ENCODE data around the gene AMOTL2. TPM values are rescaled to one million over a fixed set of nuclear protein-coding genes. Genes with fewer than 3 reads are reported as not detected.

Gene AMOTL2
- total RNA-seq, 2 donors from 2014 or later, result not detected

DNA sequence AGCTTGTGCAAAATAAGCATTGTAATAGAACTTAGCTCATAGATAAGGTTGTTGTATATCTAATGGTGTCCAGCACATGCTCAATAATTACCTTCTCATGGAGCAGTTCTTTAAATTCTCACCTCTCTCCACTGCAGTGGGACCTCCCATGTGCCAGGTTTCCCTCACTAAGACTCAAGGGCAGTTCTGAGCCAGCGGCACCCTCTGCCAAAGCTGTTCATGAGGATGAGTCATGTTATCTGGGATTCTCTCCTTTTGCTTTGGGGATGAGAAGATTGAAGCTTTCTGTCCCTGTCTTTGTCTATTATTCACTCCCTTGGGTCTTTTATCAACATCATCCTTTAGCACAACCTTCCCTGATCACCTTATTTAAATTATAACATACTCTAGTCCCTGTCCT is 15.6 kb upstream of the AMOTL2 start:
- Mint-ChIP-seq H3K9me3 (no peaks in the 10 kb centered on the region), H3K27ac (no peak overlapping the region), H3K4me3 (no peak overlapping the region), H3K4me1 (ENCODE audit: low read depth in 2 of 2) (no peaks in the 10 kb centered on the region), H3K36me3 (no peaks in the 10 kb centered on the region), H3K27me3 (peaks cover 21 to 55% of the 10 kb centered on the region in 2 donors)
- ATAC-seq (no peak), DNase-seq (ENCODE audit: low spot score) (no peak)

DNA sequence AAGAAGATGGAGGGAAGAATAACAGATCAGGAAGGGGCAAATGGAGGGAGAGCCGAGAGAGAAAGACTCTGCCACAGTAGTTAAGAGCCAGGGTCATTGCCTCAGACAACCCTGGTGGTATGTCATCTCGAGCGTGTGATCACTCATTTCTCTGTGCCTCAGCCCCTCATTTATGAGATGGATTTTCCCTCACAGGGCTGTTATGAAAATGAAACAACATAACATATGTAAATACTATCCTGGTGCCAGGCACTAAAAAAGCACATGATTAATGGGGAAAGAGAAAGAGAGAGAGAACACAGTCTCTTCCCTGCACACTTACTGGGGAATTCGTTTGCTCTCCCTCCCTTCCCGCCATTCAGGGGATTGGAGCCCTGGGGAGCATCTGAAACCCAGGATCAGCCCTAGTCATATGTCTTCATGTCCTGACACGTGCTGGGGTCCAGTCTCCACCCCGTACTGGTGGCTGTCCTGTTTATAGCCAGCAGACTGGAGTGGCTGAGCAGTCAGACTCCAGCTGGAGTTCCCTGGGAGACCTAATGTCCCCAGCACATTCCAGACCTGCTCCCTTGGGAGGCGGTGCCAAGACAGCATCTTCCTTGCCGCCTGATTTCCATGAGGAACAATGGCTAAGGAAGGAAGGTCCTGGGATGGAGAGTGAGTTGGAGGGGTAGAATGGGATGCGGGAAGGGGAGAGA is 14.7 kb upstream of the AMOTL2 start:
- Mint-ChIP-seq H3K4me3 (no peak overlapping the region), H3K4me1 (ENCODE audit: low read depth in 2 of 2) (no peaks in the 10 kb centered on the region), H3K27me3 (peaks cover 21 to 51% of the 10 kb centered on the region in 2 donors), H3K27ac (no peak overlapping the region), H3K36me3 (no peaks in the 10 kb centered on the region), H3K9me3 (no peaks in the 10 kb centered on the region)
- peak in 1 of 2 donors; percentile 43 for ATAC-seq
- DNase-seq (ENCODE audit: low spot score), result no peak

- H3K4me1 Mint-ChIP-seq (ENCODE audit: low read depth in 2 of 2), result no peaks in the 10 kb centered on the region
- peaks cover 21 to 46% of the 10 kb centered on the region in 2 donors for H3K27me3 Mint-ChIP-seq
- ATAC-seq (no peak), DNase-seq (ENCODE audit: low spot score) (no peak)
- no peak overlapping the region for H3K27ac Mint-ChIP-seq
- H3K9me3 Mint-ChIP-seq, result no peaks in the 10 kb centered on the region
- no peak overlapping the region for H3K4me3 Mint-ChIP-seq
- H3K36me3 Mint-ChIP-seq, result no peaks in the 10 kb centered on the region
Measured at GRCh38 chr3:134388292-134388691, 14.0 kb upstream of the AMOTL2 start.

DNA sequence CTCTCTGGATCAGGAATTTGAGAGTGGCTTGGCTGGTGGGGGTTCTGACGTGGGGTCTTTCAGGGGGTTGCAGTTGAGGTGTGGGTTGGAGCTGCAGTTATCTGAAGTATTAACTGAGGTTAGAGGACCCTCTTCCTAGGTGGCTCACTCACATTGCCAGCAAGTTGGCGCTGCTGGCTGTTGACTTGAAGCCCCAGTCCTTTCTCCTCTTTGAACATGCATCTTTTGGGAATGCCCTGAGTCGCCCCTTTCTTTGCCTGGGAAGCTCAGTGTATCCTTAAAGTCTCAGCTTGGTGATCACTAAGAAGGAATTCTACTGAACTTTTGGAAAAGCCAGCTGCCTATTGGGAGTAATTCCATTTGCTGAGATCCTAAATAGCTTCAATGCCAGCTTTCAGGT is 13.0 kb upstream of the AMOTL2 start:
- no peaks in the 10 kb centered on the region for H3K9me3 Mint-ChIP-seq
- ATAC-seq, result no peak
- H3K4me3 Mint-ChIP-seq, result no peak overlapping the region
- H3K4me1 Mint-ChIP-seq (ENCODE audit: low read depth in 2 of 2), result no peaks in the 10 kb centered on the region
- no peak overlapping the region for H3K27ac Mint-ChIP-seq
- peaks cover 23 to 41% of the 10 kb centered on the region in 2 donors for H3K27me3 Mint-ChIP-seq
- H3K36me3 Mint-ChIP-seq, result no peaks in the 10 kb centered on the region
- no peak for DNase-seq (ENCODE audit: low spot score)

DNA sequence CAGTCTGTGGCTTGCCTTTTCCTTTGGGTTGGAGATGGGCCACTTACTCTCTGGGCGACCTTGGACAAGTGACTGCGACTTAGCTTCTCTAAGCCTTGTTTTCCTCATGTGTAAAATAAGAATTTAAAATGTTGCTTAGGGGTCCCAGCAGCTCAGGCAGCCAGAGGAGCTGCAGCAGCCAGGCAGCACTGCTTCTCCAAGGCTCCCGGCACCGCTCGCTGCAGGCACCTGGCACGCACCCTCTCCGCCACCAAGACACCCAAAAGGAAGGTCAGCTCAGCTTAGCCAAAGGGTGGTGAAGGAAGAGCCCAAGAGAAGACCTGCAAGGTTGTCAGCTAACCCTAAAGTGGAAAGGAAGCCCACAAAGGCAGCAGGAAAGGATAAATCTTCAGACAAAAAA is 10.7 kb upstream of the AMOTL2 start:
- H3K4me3 Mint-ChIP-seq, result no peak overlapping the region
- H3K27me3 Mint-ChIP-seq, result peaks cover 28 to 35% of the 10 kb centered on the region in 2 donors
- no peaks in the 10 kb centered on the region for H3K4me1 Mint-ChIP-seq (ENCODE audit: low read depth in 2 of 2)
- H3K36me3 Mint-ChIP-seq, result no peaks in the 10 kb centered on the region
- DNase-seq (ENCODE audit: low spot score), result peak; percentile 20
- H3K27ac Mint-ChIP-seq, result no peak overlapping the region
- ATAC-seq, result no peak
- no peaks in the 10 kb centered on the region for H3K9me3 Mint-ChIP-seq

GRCh38 chr3:134381831-134382442 is 7.7 kb upstream of the AMOTL2 start:
- ATAC-seq, result peak in 1 of 2 donors; percentile 52
- DNase-seq (ENCODE audit: low spot score), result peak; percentile 45
- Mint-ChIP-seq H3K27ac (no peak overlapping the region), H3K36me3 (no peaks in the 10 kb centered on the region), H3K27me3 (peaks cover 23 to 36% of the 10 kb centered on the region in 2 donors), H3K4me3 (no peak overlapping the region), H3K4me1 (ENCODE audit: low read depth in 2 of 2) (no peaks in the 10 kb centered on the region), H3K9me3 (no peaks in the 10 kb centered on the region)

GRCh38 chr3:134381076-134381475 is 6.8 kb upstream of the AMOTL2 start:
- no peak for DNase-seq (ENCODE audit: low spot score)
- no peak overlapping the region for H3K27ac Mint-ChIP-seq
- no peaks in the 10 kb centered on the region for H3K9me3 Mint-ChIP-seq
- H3K4me1 Mint-ChIP-seq (ENCODE audit: low read depth in 2 of 2), result no peaks in the 10 kb centered on the region
- H3K4me3 Mint-ChIP-seq, result no peak overlapping the region
- no peak for ATAC-seq
- H3K36me3 Mint-ChIP-seq, result no peaks in the 10 kb centered on the region
- peaks cover 25 to 37% of the 10 kb centered on the region in 2 donors for H3K27me3 Mint-ChIP-seq

- no peak for ATAC-seq
- Mint-ChIP-seq H3K9me3 (no peaks in the 10 kb centered on the region), H3K4me3 (no peak overlapping the region), H3K4me1 (ENCODE audit: low read depth in 2 of 2) (peaks cover 0 to 2% of the 10 kb centered on the region in 2 donors), H3K36me3 (no peaks in the 10 kb centered on the region), H3K27me3 (peaks cover 34 to 46% of the 10 kb centered on the region in 2 donors), H3K27ac (no peak overlapping the region)
- DNase-seq (ENCODE audit: low spot score), result no peak
Measured at GRCh38 chr3:134380249-134380648, 6.0 kb upstream of the AMOTL2 start.

DNA sequence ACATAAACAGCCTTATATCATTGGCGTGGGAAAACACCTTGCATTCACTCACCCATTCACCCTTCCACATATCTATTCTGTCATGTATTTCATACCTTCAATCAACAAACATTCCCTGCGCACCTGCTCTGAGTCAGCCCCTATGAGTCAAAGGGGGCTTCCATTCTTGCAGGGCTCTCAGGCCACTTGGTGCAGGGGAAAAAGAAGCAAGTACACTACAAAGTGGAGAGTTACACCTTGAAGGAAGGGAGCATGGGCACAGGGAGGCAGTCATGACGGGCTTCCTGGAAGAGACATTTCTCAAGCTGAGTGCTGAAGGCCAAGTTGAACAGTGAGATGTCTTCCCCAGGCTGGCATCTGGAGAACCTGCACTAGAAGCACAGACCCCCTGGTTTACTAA is 4.6 kb upstream of the AMOTL2 start:
- no peak for ATAC-seq
- Mint-ChIP-seq H3K36me3 (no peaks in the 10 kb centered on the region), H3K27me3 (peaks cover 41 to 55% of the 10 kb centered on the region in 2 donors), H3K4me3 (no peak overlapping the region), H3K4me1 (ENCODE audit: low read depth in 2 of 2) (peaks cover 8 to 10% of the 10 kb centered on the region in 2 donors), H3K9me3 (no peaks in the 10 kb centered on the region), H3K27ac (no peak overlapping the region)
- peak; percentile 56 for DNase-seq (ENCODE audit: low spot score)

DNA sequence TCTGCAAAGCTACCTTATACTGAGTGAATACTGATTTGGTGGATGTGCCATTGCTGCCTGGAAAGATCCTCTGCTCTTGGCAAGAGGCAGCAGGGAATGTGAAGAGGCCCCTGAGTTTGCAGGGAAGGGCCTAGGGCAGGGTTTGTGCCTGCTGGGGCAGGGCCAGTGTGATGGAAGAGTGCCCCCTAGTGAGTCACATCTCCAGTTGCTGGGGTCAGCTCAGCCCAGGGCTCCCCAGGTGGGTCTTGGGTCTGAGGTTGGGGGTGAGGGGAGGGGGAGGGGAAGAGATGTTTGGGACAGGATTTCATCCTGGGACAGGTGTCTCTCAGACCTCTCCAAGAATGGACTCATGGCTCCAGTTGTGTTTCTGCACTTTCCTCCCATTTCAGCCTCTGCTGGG is 4.1 kb upstream of the AMOTL2 start:
- H3K9me3 Mint-ChIP-seq, result no peaks in the 10 kb centered on the region
- H3K27me3 Mint-ChIP-seq, result peaks cover 41 to 55% of the 10 kb centered on the region in 2 donors
- peaks cover 8 to 10% of the 10 kb centered on the region in 2 donors for H3K4me1 Mint-ChIP-seq (ENCODE audit: low read depth in 2 of 2)
- H3K27ac Mint-ChIP-seq, result no peak overlapping the region
- H3K4me3 Mint-ChIP-seq, result no peak overlapping the region
- DNase-seq (ENCODE audit: low spot score), result peak; percentile 53
- no peaks in the 10 kb centered on the region for H3K36me3 Mint-ChIP-seq
- ATAC-seq, result no peak

DNA sequence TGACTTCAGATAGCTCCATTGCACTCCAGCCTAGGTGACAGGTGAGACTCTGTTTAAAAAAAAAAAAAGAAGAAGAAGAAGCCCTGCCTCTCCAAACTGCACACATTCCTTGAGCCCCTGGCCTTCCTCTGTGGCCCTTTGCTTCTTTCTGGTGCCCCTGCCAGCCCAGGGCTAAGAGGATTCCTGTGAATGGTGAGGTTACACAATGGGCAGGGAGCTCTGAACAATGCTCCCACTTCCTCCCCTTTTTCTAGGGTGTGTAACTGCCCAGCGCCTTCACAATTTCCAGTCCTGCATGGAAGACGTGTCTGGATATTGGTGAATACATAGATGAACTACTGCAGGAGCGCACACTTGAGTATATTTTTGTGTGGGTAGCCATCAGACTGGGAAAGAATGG is 3.6 kb upstream of the AMOTL2 start:
- ATAC-seq (no peak), DNase-seq (ENCODE audit: low spot score) (peak; percentile 5)
- H3K4me1 Mint-ChIP-seq (ENCODE audit: low read depth in 2 of 2), result peaks cover 8 to 10% of the 10 kb centered on the region in 2 donors
- H3K27me3 Mint-ChIP-seq, result peaks cover 41 to 55% of the 10 kb centered on the region in 2 donors
- H3K9me3 Mint-ChIP-seq, result no peaks in the 10 kb centered on the region
- H3K4me3 Mint-ChIP-seq, result no peak overlapping the region
- H3K27ac Mint-ChIP-seq, result no peak overlapping the region
- H3K36me3 Mint-ChIP-seq, result no peaks in the 10 kb centered on the region

DNA sequence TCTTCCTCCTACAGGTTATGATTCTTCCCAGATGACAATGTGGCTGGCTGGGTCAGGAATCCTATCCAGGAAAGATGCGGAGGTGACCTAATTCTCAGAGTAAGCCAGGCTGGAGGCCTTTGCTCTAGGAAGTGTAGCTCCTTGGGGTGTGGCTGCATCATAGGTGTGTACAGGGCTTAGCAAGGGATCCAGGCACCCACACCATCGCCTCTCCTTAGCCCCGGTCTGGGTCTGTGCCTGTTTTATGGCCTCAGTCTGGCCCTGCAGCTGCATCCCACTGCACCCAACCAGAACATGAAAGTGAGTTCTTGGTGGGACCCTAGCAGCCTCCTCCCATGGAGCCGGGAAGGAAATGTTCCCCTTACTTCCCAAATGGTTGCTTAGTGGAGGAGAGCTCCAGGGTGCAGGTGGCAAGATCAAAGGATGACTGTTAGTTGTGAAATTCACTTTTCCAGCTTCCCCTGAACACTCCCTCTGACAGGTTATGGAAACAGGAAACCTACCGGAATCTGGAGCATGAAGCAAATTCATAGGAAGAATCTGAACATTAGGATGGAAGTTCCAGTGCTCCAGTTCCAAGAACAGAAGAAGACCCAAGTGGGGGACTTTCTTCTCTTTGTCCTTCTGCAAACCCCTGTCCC is 2.7 kb upstream of the AMOTL2 start:
- DNase-seq (ENCODE audit: low spot score), result peak; percentile 31
- peaks cover 42 to 55% of the 10 kb centered on the region in 2 donors for H3K27me3 Mint-ChIP-seq
- H3K9me3 Mint-ChIP-seq, result no peaks in the 10 kb centered on the region
- H3K27ac Mint-ChIP-seq, result no peak overlapping the region
- peaks cover 8 to 10% of the 10 kb centered on the region in 2 donors for H3K4me1 Mint-ChIP-seq (ENCODE audit: low read depth in 2 of 2)
- H3K4me3 Mint-ChIP-seq, result no peak overlapping the region
- H3K36me3 Mint-ChIP-seq, result no peaks in the 10 kb centered on the region
- ATAC-seq, result no peak

- Mint-ChIP-seq H3K27me3 (peaks cover 38 to 55% of the 10 kb centered on the region in 2 donors), H3K36me3 (no peaks in the 10 kb centered on the region), H3K4me3 (no peak overlapping the region), H3K4me1 (ENCODE audit: low read depth in 2 of 2) (peaks cover 8 to 10% of the 10 kb centered on the region in 2 donors), H3K9me3 (no peaks in the 10 kb centered on the region), H3K27ac (no peak overlapping the region)
- ATAC-seq (no peak), DNase-seq (ENCODE audit: low spot score) (peak; percentile 3)
Measured at GRCh38 chr3:134376385-134376765, 2.1 kb upstream of the AMOTL2 start.

All from natural killer cell treated with Interleukin-12 subunit alpha and Interleukin-12 subunit beta and Interleukin-15 and Interleukin-18, amount 100 ng/mL, for 72 hours (primary cell).